GM12892 (cell line): ENCODE data around the gene C1orf87.

Source experiments
- POLR2A ChIP-seq: IDR thresholded peaks from 2 replicates; pipeline ENCODE4 v1.6.1; 2011; ENCODE audit warnings: low read depth, low read length, control low read depth
- POLR2AphosphoS5 ChIP-seq: IDR thresholded peaks from 2 replicates; pipeline ENCODE4 v1.6.1; 2011; ENCODE audit warnings: low read depth, low read length, control low read depth
- TAF1 ChIP-seq: IDR thresholded peaks from 2 replicates; pipeline ENCODE4 v1.6.1; 2011; ENCODE audit warnings: low read depth, mild to moderate bottlenecking, control low read depth, low read length, borderline replicate concordance

DNA sequence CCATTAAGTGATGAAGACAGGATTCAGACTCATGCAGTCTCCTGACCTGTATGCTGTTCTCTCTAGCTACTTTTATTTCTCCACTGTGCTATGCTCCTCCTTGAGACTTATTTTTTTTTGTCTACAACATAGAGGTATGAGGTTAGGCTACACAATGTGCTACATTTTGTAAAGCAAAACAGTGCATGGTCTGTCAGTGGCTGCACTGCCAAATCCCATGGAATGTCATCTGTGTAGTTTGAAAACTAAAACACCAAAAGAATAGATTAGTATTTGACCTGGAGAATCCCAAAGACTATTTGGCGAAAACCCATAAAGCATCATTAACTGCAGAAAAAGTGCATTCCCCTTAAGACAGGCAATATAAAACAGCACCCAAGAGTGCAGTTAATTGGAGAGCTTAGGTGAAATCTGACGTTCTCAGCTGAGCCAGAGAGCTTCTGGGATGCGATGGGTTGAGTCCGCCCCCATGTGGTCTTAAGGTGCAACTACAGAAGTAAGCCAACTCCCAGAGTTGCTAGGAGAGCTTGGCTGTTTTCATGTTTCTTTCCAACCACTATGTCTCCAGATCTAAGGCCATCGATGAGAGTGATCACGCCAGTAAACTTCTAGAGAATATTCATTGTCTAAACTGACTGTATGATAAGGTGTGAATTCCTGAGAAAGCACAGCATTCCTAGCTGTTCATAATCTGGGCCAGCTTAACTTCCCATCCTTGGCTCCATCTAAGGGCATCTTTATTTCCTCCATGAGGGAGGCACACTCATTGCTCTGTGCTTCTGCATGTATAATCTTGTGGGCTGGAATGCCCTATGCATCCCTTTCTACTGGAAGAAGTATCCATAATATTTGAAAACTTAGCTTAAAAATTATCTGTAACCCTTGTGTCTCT lies 126.3 kb downstream of the C1orf87 start:
- TF ChIP-seq POLR2AphosphoS5 (no peak), POLR2A (no peak), TAF1 (no peak)
